Left cardiac atrium (tissue), 4 donors: ENCODE measurements around the gene MAOA. TPM values are rescaled to one million over a fixed set of nuclear protein-coding genes. Genes with fewer than 3 reads are reported as not detected.

Experiments
- ATAC-seq, 2 donors: fragments of 200-7000 bp; cut with Tn5 transposase; one replicate each; pipeline ENCODE4 v1.9.1; 2020; ENCODE audit warnings: mild to moderate bottlenecking in 2 of 2, moderate library complexity in 2 of 2
- DNase-seq: peaks from one replicate; pipeline ENCODE4 v3.0.0-alpha.2; 2020
- intact Hi-C, 2 donors: fragments of 100-400 bp; cut with DNase I; formaldehyde crosslinking; loops; one replicate each; pipeline versions ENCODE4 v1.14.1 to v1.15.1; 2022 to 2023
- total RNA-seq, 2 donors: library from RNA; stranded (reverse); fragmentation: NEBNext Ultra II Directional; extraction: Animal tissue kit (Norgen Biotek cat#: 25700); gene quantifications; one replicate each; pipeline ENCODE4 v1.2.1, GENCODE V29; 2021
- donor health status: DM: no; HTN: yes; CAD: no.
- donor health status: DM: no; HTN: yes; CAD: no; lungs with severe emphysema.
- donor health status: DM: yes; HTN: yes; CAD: no.
- donor health status: Dilated cardiomyopathy.

Gene MAOA
- total RNA-seq, 2 donors from 2014 or later = 102 to 105 TPM

DNA sequence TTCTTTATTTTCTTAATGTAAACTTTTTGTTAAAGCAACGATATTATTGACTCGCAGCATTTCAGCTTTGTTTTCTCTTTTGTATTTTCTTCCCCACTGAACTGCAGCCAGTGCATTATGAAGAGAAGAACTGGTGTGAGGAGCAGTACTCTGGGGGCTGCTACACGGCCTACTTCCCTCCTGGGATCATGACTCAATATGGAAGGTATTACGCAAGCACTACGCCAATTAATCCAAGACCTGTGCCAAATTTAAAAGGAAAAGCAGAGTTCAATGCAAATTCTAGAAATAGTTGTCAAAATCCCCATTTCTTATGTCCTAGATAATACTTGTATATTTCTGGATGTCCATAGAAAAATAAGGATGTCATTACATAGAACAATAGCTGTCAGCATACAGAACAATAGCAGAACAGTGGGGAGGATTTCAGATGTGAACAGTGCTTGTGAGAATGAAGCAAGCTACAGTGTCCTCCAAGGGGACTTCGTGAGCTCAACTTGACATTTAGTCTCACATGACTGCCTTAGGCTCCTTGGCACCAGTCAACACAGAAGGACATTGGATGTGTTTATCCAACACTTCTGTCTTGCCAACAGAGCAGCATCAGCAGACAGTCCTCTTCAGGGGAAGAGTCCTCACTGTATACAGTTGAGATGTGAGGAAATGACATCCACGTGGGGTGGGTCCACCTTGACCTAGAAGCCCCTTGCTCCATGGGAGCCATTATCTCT lies 85.9 kb downstream of the MAOA start:
- DNase-seq = peak; percentile 22
- peak; percentile 83 to 91 for ATAC-seq
- intact Hi-C loops = loop anchor here in 1 of 2 donors (2.0 kb wide), 1 partner anchor 87 kb away; no protein-coding TSS in a partner anchor

- ATAC-seq (no peak), DNase-seq (no peak)
- intact Hi-C loops = loop anchor here in 1 of 2 donors (2.0 kb wide), 1 partner anchor 88 kb away; no protein-coding TSS in a partner anchor
Measured at GRCh38 chrX:43743100-43743822, 87.2 kb downstream of the MAOA start.

GRCh38 chrX:43744284-43744683 lies 88.2 kb downstream of the MAOA start:
- ATAC-seq (no peak), DNase-seq (no peak)
- intact Hi-C loops = no loop called here

DNA sequence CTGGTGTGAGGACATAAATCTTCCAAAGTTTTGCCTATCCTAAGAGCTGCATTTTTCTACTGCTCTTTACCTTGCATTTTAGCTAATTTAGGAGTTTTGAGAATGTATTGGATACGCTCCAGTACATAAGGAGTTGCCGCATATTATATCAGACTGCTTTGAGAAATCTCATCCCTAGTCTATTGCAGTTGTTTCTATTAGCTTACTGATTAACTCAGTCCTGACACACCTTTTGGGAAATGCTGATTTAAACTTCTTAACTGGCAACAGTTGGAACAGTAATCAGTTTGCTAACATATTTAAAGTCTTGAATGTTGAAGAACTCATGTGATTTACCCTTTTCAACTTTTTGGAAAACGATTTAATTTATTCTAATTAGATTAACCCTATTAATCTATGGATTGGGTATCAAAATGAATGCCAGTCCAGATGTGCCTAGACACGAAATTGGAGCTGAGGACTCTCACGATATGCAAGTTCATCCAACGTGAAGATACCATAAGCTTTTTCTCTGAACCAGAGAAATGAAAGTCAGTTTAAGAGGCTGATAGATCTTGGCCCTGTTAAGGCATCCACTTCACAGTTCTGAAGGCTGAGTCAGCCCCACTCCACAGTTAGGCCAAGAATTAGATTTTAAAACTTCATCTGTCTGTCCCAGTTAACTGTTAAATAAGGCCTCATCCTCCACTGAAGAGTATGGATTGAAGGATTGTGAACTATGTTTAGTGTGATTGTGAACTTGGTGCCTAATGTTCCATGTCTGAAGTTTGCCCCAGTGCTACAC lies 90.0 kb downstream of the MAOA start:
- DNase-seq (no peak), ATAC-seq (peak in 1 of 2 donors; percentile 33)
- intact Hi-C loops = no loop called here

GRCh38 chrX:43747476-43747875 lies 91.4 kb downstream of the MAOA start:
- DNase-seq = no peak
- intact Hi-C loops = no loop called here
- no peak for ATAC-seq

DNA sequence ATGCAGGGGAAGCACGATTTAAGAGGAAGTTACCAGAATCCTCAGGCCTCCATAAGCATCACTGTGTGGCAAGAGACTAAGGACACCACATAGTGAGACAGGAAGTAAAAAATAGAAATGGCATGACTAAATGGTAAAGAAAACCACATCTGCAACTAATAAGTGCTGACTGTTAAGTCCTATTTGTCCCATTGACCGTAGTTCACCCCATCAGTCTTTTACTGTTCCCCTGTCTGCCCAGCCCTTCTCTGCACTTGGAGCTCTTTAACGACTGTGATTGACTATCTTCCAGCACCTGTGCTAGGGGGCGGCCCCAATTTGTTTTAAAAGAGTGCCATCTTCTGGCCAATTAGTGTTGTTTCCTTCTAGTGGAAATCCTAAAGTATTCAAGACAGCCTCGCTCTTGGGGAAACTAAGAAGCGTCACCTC lies 94.2 kb downstream of the MAOA start:
- DNase-seq (peak; percentile 31), ATAC-seq (peak; percentile 77 to 91)
- intact Hi-C loops = loop anchor here (1.0 to 5.0 kb wide), 2 partner anchors 188 to 190 kb away; no protein-coding TSS in a partner anchor

DNA sequence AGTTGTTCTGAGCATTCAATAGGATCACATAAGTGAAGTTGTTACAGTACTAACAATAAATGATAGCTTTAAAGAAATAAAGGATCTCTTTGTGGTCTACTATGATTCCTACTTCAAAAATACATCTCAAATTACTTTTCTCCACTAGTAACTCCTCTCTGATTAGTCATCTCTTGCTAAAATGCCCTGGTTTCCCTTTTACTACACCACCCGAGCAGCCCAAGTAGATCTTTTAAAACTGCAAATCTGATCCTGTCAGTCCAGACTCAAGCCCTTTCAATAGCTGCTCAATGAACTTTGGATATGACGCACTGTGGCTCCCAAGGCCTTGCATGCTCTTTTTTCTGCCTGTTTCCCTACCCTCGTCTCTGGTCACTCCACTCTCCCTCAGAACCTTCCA lies 97.5 kb downstream of the MAOA start:
- no peak for DNase-seq
- intact Hi-C loops = loop anchor here in 1 of 2 donors (5.0 kb wide), 1 partner anchor 191 kb away; no protein-coding TSS in a partner anchor
- ATAC-seq = no peak

DNA sequence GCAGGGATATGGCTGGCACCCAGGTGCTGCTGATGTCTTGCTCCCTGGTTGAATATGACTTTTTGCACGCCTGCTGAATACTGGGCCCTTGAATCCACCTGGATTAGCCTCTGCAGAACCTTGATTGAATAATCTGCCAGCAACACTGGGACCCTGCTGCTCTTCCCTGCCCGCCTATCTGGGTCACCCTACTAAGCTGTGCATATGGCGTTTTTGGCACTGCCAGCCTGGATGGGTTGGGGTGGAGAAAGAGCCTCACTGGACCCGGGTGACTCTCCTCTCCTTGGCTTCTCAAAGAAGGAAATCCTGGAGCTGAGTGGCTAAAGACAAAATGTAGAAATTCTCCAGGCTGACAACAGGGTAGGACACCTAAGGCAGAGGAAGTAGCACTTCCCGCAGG lies 100.0 kb downstream of the MAOA start:
- DNase-seq (no peak), ATAC-seq (no peak)
- intact Hi-C loops = no loop called here

DNA sequence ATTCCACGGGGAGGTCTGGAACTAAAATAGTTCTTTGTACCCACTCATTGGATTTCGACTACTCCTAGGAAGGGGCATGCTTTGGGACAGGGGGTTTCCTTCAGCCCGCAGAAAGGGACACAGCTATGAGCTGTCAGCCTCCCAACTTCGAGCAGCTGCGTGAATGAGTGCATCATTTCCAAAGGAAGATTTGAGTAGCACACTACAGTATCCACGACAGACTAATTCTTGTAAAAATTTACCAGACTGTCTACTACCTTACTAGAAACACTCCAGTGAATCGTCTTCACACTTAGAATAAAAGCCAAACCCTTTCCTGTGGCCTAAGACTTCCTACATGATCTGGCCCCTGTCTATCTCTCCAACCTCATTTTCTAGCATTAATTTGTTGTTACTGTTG lies 101.9 kb downstream of the MAOA start:
- no peak for DNase-seq
- intact Hi-C loops = no loop called here
- no peak for ATAC-seq

GRCh38 chrX:43785930-43786591 lies 130.0 kb downstream of the MAOA start:
- intact Hi-C loops = no loop called here
- no peak for DNase-seq
- ATAC-seq = no peak

Other genes starting within 250 kb of the MAOA start
- gene MAOB, start 226.2 kb downstream of the MAOA start, total RNA-seq = 10 to 100 TPM; 69.7 to 98.1 TPM